Heart left ventricle (tissue), 13 donors: ENCODE data around the gene PTMS.

ENCODE experiments used
- POLR2A ChIP-seq, 2 donors: fragments of 450-650 bp; IDR thresholded peaks; one replicate each; pipeline ENCODE4 v1.6.1; 2017; ENCODE audit warnings: antibody characterized with exemption in 2 of 2, mild to moderate bottlenecking in 2 of 2, moderate library complexity in 2 of 2
- TF ChIP-seq, protein P1 (sequence below), 12 donors: fragments of 200-600 bp; sonication (generic) in 4 of 12; IDR thresholded peaks; one replicate each; pipeline versions ENCODE4 v1.5.0 to v1.8.0; 2018 to 2022; ENCODE audit warnings: antibody characterized with exemption in 12 of 12, mild to moderate bottlenecking in 5 of 12
- donor health status: ischemic (EF 13 %, LVEDD 7.1; RV severe dilation, severe dysfunction).
- donor health status: DM: no; HTN: yes; CAD: no.
- donor health status: DM: no; HTN: no; CAD: no.
- donor health status: ischemic (EF 25% LVEDD 6.9; RV normal size, moderate dysfunction).
- donor health status: ischemic (EF 25% LVEDD 5.7; RV mildly dilated, moderate dysfunction).
- donor health status: ischemic (EF 35%, LVEDD 5.7; RV mildly dilated, moderate dysfunction).
- donor health status: nonischemic (EF 11% LVEDD 7.7; RV severe dilation, severe dysfunction).
- donor health status: DM: yes; HTN: yes; CAD: no.
- donor health status: PGD.
- donor health status: ischemic (EF 29% LVEDD 5.4; RV normal size, mild dysfunction).
- donor health status: nonischemic (EF 23%, LVEDD 6.1; RV moderate dilation, normal function).

DNA sequence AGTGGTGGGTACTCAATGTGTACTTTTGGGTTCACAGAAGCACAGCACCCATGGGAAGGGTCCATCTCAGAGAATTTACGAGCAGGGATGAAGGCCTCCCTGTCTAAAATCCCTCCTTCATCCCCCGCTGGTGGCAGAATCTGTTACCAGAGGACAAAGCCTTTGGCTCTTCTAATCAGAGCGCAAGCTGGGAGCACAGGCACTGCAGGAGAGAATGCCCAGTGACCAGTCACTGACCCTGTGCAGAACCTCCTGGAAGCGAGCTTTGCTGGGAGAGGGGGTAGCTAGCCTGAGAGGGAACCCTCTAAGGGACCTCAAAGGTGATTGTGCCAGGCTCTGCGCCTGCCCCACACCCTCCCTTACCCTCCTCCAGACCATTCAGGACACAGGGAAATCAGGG lies 54.0 kb downstream of the PTMS start:
- no peak for TF ChIP-seq POLR2A (IDR thresholded peaks at IDR 0.05)
- TF ChIP-seq, protein P1, sequence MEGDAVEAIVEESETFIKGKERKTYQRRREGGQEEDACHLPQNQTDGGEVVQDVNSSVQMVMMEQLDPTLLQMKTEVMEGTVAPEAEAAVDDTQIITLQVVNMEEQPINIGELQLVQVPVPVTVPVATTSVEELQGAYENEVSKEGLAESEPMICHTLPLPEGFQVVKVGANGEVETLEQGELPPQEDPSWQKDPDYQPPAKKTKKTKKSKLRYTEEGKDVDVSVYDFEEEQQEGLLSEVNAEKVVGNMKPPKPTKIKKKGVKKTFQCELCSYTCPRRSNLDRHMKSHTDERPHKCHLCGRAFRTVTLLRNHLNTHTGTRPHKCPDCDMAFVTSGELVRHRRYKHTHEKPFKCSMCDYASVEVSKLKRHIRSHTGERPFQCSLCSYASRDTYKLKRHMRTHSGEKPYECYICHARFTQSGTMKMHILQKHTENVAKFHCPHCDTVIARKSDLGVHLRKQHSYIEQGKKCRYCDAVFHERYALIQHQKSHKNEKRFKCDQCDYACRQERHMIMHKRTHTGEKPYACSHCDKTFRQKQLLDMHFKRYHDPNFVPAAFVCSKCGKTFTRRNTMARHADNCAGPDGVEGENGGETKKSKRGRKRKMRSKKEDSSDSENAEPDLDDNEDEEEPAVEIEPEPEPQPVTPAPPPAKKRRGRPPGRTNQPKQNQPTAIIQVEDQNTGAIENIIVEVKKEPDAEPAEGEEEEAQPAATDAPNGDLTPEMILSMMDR (IDR thresholded peaks at IDR 0.05): no peak
